A549 treated with Mapracorat at 1 μM for 4 hours (cell line): ENCODE results near the gene PINK1. TPM values are rescaled to one million over a fixed set of nuclear protein-coding genes. Genes with fewer than 3 reads are reported as not detected.

Experiments
- total RNA-seq: library from RNA; stranded (reverse); fragments of 200-300 nt; extraction: Qiagen RNA extraction; gene quantifications from 5 replicates; pipeline ENCODE4 v1.2.3, GENCODE V29; 2022

Gene PINK1
- total RNA-seq = 27.2 to 38.1 TPM (median 32.7 TPM) in 5 replicates

GRCh38 chr1:20633190-20634064 lies at the start of gene PINK1:
Gene PINK1, plus strand, starts transcription at chr1:20633458. Its CDS starts 91 bp downstream, at chr1:20633549.

GRCh38 chr1:20588634-20589225 lies 44.5 kb upstream of the PINK1 start, which contains the start of gene CDA:
Gene CDA, plus strand, starts transcription at chr1:20589097. Its CDS starts 33 bp downstream, at chr1:20589130.

GRCh38 chr1:20661207-20662109 lies 28.2 kb downstream of the PINK1 start, which contains the start of gene DDOST:
Gene DDOST, minus strand, starts transcription at chr1:20661369. Its CDS starts 19 bp downstream, at chr1:20661350.

Other genes starting within 250 kb of the PINK1 start
- 49.0 to 60.6 TPM (median 55.9 TPM) in 5 replicates for gene CAMK2N1, start 147.2 kb upstream of the PINK1 start, total RNA-seq
- gene MUL1, start 125.3 kb upstream of the PINK1 start, total RNA-seq = 37.0 to 45.6 TPM (median 44.1 TPM) in 5 replicates
- gene FAM43B, start 80.9 kb upstream of the PINK1 start, total RNA-seq = 2.9 to 5.2 TPM (median 4.3 TPM) in 5 replicates
- gene CDA, start 44.4 kb upstream of the PINK1 start, total RNA-seq = 29.1 to 42.2 TPM (median 35.4 TPM) in 5 replicates
- 171 to 211 TPM (median 208 TPM) in 5 replicates for gene DDOST, start 27.9 kb downstream of the PINK1 start, total RNA-seq
- 1.6 to 2.7 TPM (median 2.1 TPM) in 5 replicates for gene KIF17, start 84.5 kb downstream of the PINK1 start, total RNA-seq
- gene SH2D5, start 99.2 kb downstream of the PINK1 start, total RNA-seq = 11.9 to 19.3 TPM (median 16.4 TPM) in 5 replicates
- gene HP1BP3, start 153.8 kb downstream of the PINK1 start, total RNA-seq = 97.0 to 145 TPM (median 117 TPM) in 5 replicates